ENCODE data around the gene LTBP1. TPM values are rescaled to one million over a fixed set of nuclear protein-coding genes. Genes with fewer than 3 reads are reported as not detected.

The LTBP1 gene
- total RNA-seq, 1 donor from 2014 or later, result 102 TPM

DNA sequence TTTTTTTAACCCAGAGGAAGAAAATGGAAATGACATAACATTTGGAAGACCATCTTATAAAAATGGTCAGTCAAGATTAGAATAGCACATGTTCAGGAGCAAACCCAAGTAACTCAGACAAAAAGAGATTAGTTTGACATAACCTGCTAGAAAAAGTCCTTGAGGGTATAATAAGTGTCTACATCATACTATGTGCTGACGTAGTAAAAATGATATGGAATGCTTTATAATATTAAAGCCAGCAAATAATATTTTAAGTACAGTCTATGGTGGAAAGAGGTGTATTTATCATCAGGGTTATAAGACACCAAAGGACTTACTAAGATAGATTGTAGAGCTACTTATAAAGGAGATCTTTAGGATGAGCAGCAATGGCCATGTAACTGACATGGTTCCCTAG is 169.0 kb downstream of the LTBP1 start:
- Mint-ChIP-seq H3K4me3 (ENCODE audit: unreplicated experiment) (no peak overlapping the region), H3K4me1 (ENCODE audit: unreplicated experiment) (peaks cover 6% of the 10 kb centered on the region), H3K27me3 (ENCODE audit: unreplicated experiment) (no peaks in the 10 kb centered on the region), H3K36me3 (ENCODE audit: unreplicated experiment) (peaks cover 18% of the 10 kb centered on the region), H3K9me3 (ENCODE audit: unreplicated experiment) (no peaks in the 10 kb centered on the region), H3K27ac (ENCODE audit: unreplicated experiment) (no peak overlapping the region)
- no peak for TF ChIP-seq CTCF (IDR thresholded peaks at IDR 0.05)
- no peak for DNase-seq (ENCODE audit: extremely low spot score, unreplicated experiment)

DNA sequence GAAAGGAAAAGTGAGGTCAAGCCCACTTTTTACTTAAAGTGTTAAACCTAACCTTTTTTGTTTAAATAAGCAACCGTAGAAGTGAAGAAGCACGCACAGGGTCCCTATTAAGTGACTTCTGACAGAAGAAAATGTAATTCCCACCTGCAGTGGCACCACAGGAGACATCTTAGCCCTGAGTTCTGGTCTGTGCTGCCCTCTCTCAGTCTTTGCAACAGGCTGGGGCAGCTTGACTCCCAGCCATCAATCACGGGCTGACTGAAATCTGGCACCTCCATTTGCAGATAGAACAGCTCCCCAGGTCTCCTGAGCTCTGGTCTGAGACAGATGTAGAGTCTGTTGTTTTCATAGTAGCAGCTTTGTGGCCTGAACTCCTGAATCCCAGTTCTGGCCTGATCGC is 170.0 kb downstream of the LTBP1 start:
- Mint-ChIP-seq H3K4me3 (ENCODE audit: unreplicated experiment) (no peak overlapping the region), H3K9me3 (ENCODE audit: unreplicated experiment) (no peaks in the 10 kb centered on the region), H3K36me3 (ENCODE audit: unreplicated experiment) (peaks cover 15% of the 10 kb centered on the region), H3K4me1 (ENCODE audit: unreplicated experiment) (no peaks in the 10 kb centered on the region), H3K27ac (ENCODE audit: unreplicated experiment) (no peak overlapping the region), H3K27me3 (ENCODE audit: unreplicated experiment) (no peaks in the 10 kb centered on the region)
- TF ChIP-seq CTCF (IDR thresholded peaks at IDR 0.05), result no peak
- DNase-seq (ENCODE audit: extremely low spot score, unreplicated experiment), result no peak

GRCh38 chr2:33118651-33119050 is 171.9 kb downstream of the LTBP1 start:
- TF ChIP-seq CTCF (IDR thresholded peaks at IDR 0.05), result no peak
- Mint-ChIP-seq H3K4me1 (ENCODE audit: unreplicated experiment) (no peaks in the 10 kb centered on the region), H3K27me3 (ENCODE audit: unreplicated experiment) (no peaks in the 10 kb centered on the region), H3K36me3 (ENCODE audit: unreplicated experiment) (peaks cover 15% of the 10 kb centered on the region), H3K27ac (ENCODE audit: unreplicated experiment) (no peak overlapping the region), H3K9me3 (ENCODE audit: unreplicated experiment) (no peaks in the 10 kb centered on the region), H3K4me3 (ENCODE audit: unreplicated experiment) (no peak overlapping the region)
- no peak for DNase-seq (ENCODE audit: extremely low spot score, unreplicated experiment)

DNA sequence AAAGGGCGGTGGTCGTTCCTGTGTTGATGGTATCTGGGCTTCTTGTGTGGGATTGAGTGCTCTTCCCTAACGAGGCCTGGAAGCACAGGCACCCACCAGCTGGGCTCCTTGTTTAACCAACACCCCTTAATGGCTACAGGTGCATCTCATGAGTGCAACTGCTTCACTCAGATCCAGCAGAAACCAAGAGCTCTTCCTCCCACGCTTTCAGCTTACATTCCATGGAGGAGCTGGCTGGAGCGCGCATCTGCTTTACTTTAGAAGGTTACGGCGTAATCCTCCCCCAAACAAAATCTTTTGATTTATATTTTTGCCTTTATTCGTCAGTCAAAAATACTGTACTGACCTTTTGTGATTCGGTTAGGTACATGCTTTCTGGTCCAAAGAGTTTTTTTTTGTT is 174.7 kb downstream of the LTBP1 start:
- no peak for DNase-seq (ENCODE audit: extremely low spot score, unreplicated experiment)
- Mint-ChIP-seq H3K27ac (ENCODE audit: unreplicated experiment) (no peak overlapping the region), H3K9me3 (ENCODE audit: unreplicated experiment) (no peaks in the 10 kb centered on the region), H3K36me3 (ENCODE audit: unreplicated experiment) (peaks cover 13% of the 10 kb centered on the region), H3K4me3 (ENCODE audit: unreplicated experiment) (no peak overlapping the region), H3K27me3 (ENCODE audit: unreplicated experiment) (no peaks in the 10 kb centered on the region), H3K4me1 (ENCODE audit: unreplicated experiment) (peaks cover 2% of the 10 kb centered on the region)
- TF ChIP-seq CTCF (IDR thresholded peaks at IDR 0.05), result no peak

DNA sequence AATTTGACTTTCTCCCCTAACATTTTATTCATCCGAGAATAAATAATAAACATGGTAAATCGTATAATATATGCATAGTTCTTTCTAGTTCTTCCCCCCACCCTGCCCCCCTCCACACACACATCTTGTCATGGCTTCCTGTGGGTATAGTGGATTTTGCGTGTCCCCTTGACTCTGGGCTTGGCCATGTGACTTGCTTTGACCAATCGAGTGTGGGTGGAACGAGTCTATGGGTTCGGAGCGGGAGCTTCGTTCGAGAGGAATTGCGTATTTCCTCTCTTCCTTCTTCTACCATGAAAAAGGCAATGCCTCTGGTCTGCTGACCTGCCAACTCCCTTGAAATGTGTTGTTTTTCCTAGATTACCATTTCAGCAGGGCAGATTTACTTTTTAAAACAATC is 175.2 kb downstream of the LTBP1 start:
- Mint-ChIP-seq H3K27me3 (ENCODE audit: unreplicated experiment) (no peaks in the 10 kb centered on the region), H3K4me1 (ENCODE audit: unreplicated experiment) (peaks cover 7% of the 10 kb centered on the region), H3K9me3 (ENCODE audit: unreplicated experiment) (no peaks in the 10 kb centered on the region), H3K27ac (ENCODE audit: unreplicated experiment) (no peak overlapping the region), H3K4me3 (ENCODE audit: unreplicated experiment) (no peak overlapping the region), H3K36me3 (ENCODE audit: unreplicated experiment) (peaks cover 13% of the 10 kb centered on the region)
- no peak for TF ChIP-seq CTCF (IDR thresholded peaks at IDR 0.05)
- no peak for DNase-seq (ENCODE audit: extremely low spot score, unreplicated experiment)

Data from osteocyte (in vitro differentiated cells).